ENCODE results near the gene FGF3. TPM values are rescaled to one million over a fixed set of nuclear protein-coding genes. Genes with fewer than 3 reads are reported as not detected.

FGF3 gene
- total RNA-seq, 1 donor from 2014 or later, result not detected

- Mint-ChIP-seq H3K9me3 (ENCODE audit: unreplicated experiment) (no peaks in the 10 kb centered on the region), H3K4me1 (ENCODE audit: unreplicated experiment) (no peaks in the 10 kb centered on the region), H3K27me3 (ENCODE audit: unreplicated experiment) (peaks cover 6% of the 10 kb centered on the region), H3K4me3 (ENCODE audit: unreplicated experiment) (no peak overlapping the region), H3K36me3 (ENCODE audit: low read depth, unreplicated experiment) (no peaks in the 10 kb centered on the region), H3K27ac (ENCODE audit: unreplicated experiment) (no peak overlapping the region)
- TF ChIP-seq CTCF (IDR thresholded peaks at IDR 0.05; ENCODE audit: unreplicated experiment), result no peak
- no peak for DNase-seq (ENCODE audit: low spot score)
Observed at GRCh38 chr11:69866648-69867047, 47.4 kb upstream of the FGF3 start.

- Mint-ChIP-seq H3K36me3 (ENCODE audit: low read depth, unreplicated experiment) (no peaks in the 10 kb centered on the region), H3K27me3 (ENCODE audit: unreplicated experiment) (peaks cover 6% of the 10 kb centered on the region), H3K9me3 (ENCODE audit: unreplicated experiment) (no peaks in the 10 kb centered on the region), H3K27ac (ENCODE audit: unreplicated experiment) (no peak overlapping the region), H3K4me1 (ENCODE audit: unreplicated experiment) (no peaks in the 10 kb centered on the region), H3K4me3 (ENCODE audit: unreplicated experiment) (no peak overlapping the region)
- no peak for DNase-seq (ENCODE audit: low spot score)
- TF ChIP-seq CTCF (IDR thresholded peaks at IDR 0.05; ENCODE audit: unreplicated experiment), result no peak
Observed at GRCh38 chr11:69865707-69866106, 46.5 kb upstream of the FGF3 start.

GRCh38 chr11:69864686-69865661 lies 45.8 kb upstream of the FGF3 start:
- TF ChIP-seq CTCF (IDR thresholded peaks at IDR 0.05; ENCODE audit: unreplicated experiment), result no peak
- no peak overlapping the region for H3K4me3 Mint-ChIP-seq (ENCODE audit: unreplicated experiment)
- no peak overlapping the region for H3K27ac Mint-ChIP-seq (ENCODE audit: unreplicated experiment)
- no peaks in the 10 kb centered on the region for H3K9me3 Mint-ChIP-seq (ENCODE audit: unreplicated experiment)
- H3K4me1 Mint-ChIP-seq (ENCODE audit: unreplicated experiment), result no peaks in the 10 kb centered on the region
- H3K27me3 Mint-ChIP-seq (ENCODE audit: unreplicated experiment), result peaks cover 6% of the 10 kb centered on the region
- no peak for DNase-seq (ENCODE audit: low spot score)
- no peaks in the 10 kb centered on the region for H3K36me3 Mint-ChIP-seq (ENCODE audit: low read depth, unreplicated experiment)

GRCh38 chr11:69863544-69864200 lies 44.5 kb upstream of the FGF3 start:
- H3K36me3 Mint-ChIP-seq (ENCODE audit: low read depth, unreplicated experiment), result no peaks in the 10 kb centered on the region
- no peaks in the 10 kb centered on the region for H3K9me3 Mint-ChIP-seq (ENCODE audit: unreplicated experiment)
- DNase-seq (ENCODE audit: low spot score), result no peak
- H3K27me3 Mint-ChIP-seq (ENCODE audit: unreplicated experiment), result peaks cover 6% of the 10 kb centered on the region
- H3K27ac Mint-ChIP-seq (ENCODE audit: unreplicated experiment), result no peak overlapping the region
- no peak for TF ChIP-seq CTCF (IDR thresholded peaks at IDR 0.05; ENCODE audit: unreplicated experiment)
- no peak overlapping the region for H3K4me3 Mint-ChIP-seq (ENCODE audit: unreplicated experiment)
- H3K4me1 Mint-ChIP-seq (ENCODE audit: unreplicated experiment), result no peaks in the 10 kb centered on the region
